WTC11 (cell line): ENCODE measurements around the gene TKT. TPM values are rescaled to one million over a fixed set of nuclear protein-coding genes. Genes with fewer than 3 reads are reported as not detected.
A peak's percentile ranks its signal among the peaks of the same experiment; 100 is the strongest.

Source experiments
- ATAC-seq: fragments of 200-7000 bp; cut with Tn5 transposase; 2 replicates; pipeline ENCODE4 v1.10.0; 2021; ENCODE audit warnings: mild to moderate bottlenecking, moderate library complexity
- CTCF ChIA-PET: fragments of 300-600 bp; sonication (Branson Sonifier 250); formaldehyde crosslinking; loops from one replicate; lab custom pipeline; 2021; ENCODE audit warnings: antibody characterized with exemption; lab: Charles Lee
- POLR2A ChIA-PET: fragments of 350-600 bp; sonication (Branson Sonifier 250); formaldehyde crosslinking; loops from one replicate; lab custom pipeline; 2021; ENCODE audit warnings: antibody characterized with exemption; lab: Charles Lee
- DNase-seq: peaks from one replicate; pipeline ENCODE4 v3.0.0; 2021; ENCODE audit warnings: low spot score
- H3K27ac Mint-ChIP-seq: 2 replicates; pipeline ENCODE4 v1.8.0; 2021; ENCODE audit warnings: mixed read lengths
- H3K27me3 Mint-ChIP-seq: 2 replicates; pipeline ENCODE4 v1.8.0; 2021; ENCODE audit warnings: low read depth, mild to moderate bottlenecking, moderate library complexity, mixed read lengths
- H3K36me3 Mint-ChIP-seq: 2 replicates; pipeline ENCODE4 v1.8.0; 2021; ENCODE audit warnings: mixed read lengths
- H3K4me1 Mint-ChIP-seq: 2 replicates; pipeline ENCODE4 v1.8.0; 2022; ENCODE audit warnings: mixed read lengths
- H3K4me3 Mint-ChIP-seq: 2 replicates; pipeline ENCODE4 v1.8.0; 2021; ENCODE audit warnings: mild to moderate bottlenecking, moderate library complexity, mixed read lengths
- H3K9me3 Mint-ChIP-seq: 2 replicates; pipeline ENCODE4 v1.8.0; 2021; ENCODE audit warnings: mixed read lengths
- AFF4 ChIP-seq: sonication (generic); formaldehyde crosslinking; IDR thresholded peaks from 2 replicates; pipeline ENCODE4 v1.8.1; 2023; ENCODE audit warnings: mild to moderate bottlenecking, missing genetic modification reagents, borderline replicate concordance
- ARID4B ChIP-seq: sonication (generic); formaldehyde crosslinking; IDR thresholded peaks from 2 replicates; pipeline ENCODE4 v1.8.0; 2023; ENCODE audit warnings: missing genetic modification reagents, mild to moderate bottlenecking, borderline replicate concordance
- ATF2 ChIP-seq: sonication (generic); formaldehyde crosslinking; IDR thresholded peaks from 2 replicates; pipeline ENCODE4 v1.8.1; 2022; ENCODE audit warnings: low read depth, missing genetic modification reagents, borderline replicate concordance
- ATF6 ChIP-seq: sonication (generic); formaldehyde crosslinking; IDR thresholded peaks from 2 replicates; pipeline ENCODE4 v1.8.1; 2023; ENCODE audit warnings: mild to moderate bottlenecking, missing genetic modification reagents
- FOXJ3 ChIP-seq: sonication (generic); formaldehyde crosslinking; IDR thresholded peaks from 2 replicates; pipeline ENCODE4 v1.9.0; 2021; ENCODE audit warnings: missing genetic modification reagents, mild to moderate bottlenecking, borderline replicate concordance
- JAZF1 ChIP-seq: fragments of 250-450 bp; sonication (Bioruptor Pico); IDR thresholded peaks from 2 replicates; pipeline ENCODE4 v1.9.0; 2021; ENCODE audit warnings: moderate library complexity, mild to moderate bottlenecking, inconsistent platforms
- JUN ChIP-seq: sonication (generic); formaldehyde crosslinking; IDR thresholded peaks from 2 replicates; pipeline ENCODE4 v1.8.0; 2023; ENCODE audit warnings: mild to moderate bottlenecking, missing genetic modification reagents
- MXD4 ChIP-seq: fragments of 250-450 bp; sonication (Bioruptor Pico); IDR thresholded peaks from 2 replicates; pipeline ENCODE4 v1.8.0; 2021; ENCODE audit warnings: mild to moderate bottlenecking, moderate library complexity, borderline replicate concordance
- MYBL2 ChIP-seq: sonication (generic); formaldehyde crosslinking; IDR thresholded peaks from 2 replicates; pipeline ENCODE4 v1.8.1; 2023; ENCODE audit warnings: mild to moderate bottlenecking, moderate library complexity, missing genetic modification reagents
- NFE2L1 ChIP-seq: sonication (generic); formaldehyde crosslinking; IDR thresholded peaks from 2 replicates; pipeline ENCODE4 v1.8.1; 2023; ENCODE audit warnings: missing genetic modification reagents
- PRDM15 ChIP-seq: sonication (generic); formaldehyde crosslinking; IDR thresholded peaks from 2 replicates; pipeline ENCODE4 v1.8.0; 2022; ENCODE audit warnings: missing genetic modification reagents
- RORB ChIP-seq: fragments of 250-450 bp; sonication (Bioruptor Pico); IDR thresholded peaks from 2 replicates; pipeline ENCODE4 v1.9.0; 2021; ENCODE audit warnings: mild to moderate bottlenecking
- TEAD4 ChIP-seq: sonication (generic); formaldehyde crosslinking; IDR thresholded peaks from 2 replicates; pipeline ENCODE4 v1.8.0; 2022; ENCODE audit warnings: mild to moderate bottlenecking, missing genetic modification reagents
- USF1 ChIP-seq: sonication (generic); formaldehyde crosslinking; IDR thresholded peaks from 2 replicates; pipeline ENCODE4 v1.8.0; 2022; ENCODE audit warnings: mild to moderate bottlenecking, missing genetic modification reagents
- ZNF263 ChIP-seq: sonication (generic); formaldehyde crosslinking; IDR thresholded peaks from 2 replicates; pipeline ENCODE4 v1.8.1; 2022; ENCODE audit warnings: low read depth, mild to moderate bottlenecking, moderate library complexity, missing genetic modification reagents
- total RNA-seq: library from RNA; stranded (reverse); gene quantifications from 3 replicates; pipeline ENCODE4 v1.2.3, GENCODE V29; 2021
- TF ChIP-seq, protein P1 (sequence below): sonication (generic); formaldehyde crosslinking; conservative IDR thresholded peaks from 2 replicates; pipeline ENCODE4 v1.8.1; 2023; ENCODE audit warnings: mild to moderate bottlenecking, low read depth, missing genetic modification reagents, moderate library complexity

Gene TKT
- total RNA-seq, 1 experiment from 2014 or later: 1,040 TPM

- no peak for TF ChIP-seq RORB (CRISPR knock-in tag)
- no peak for TF ChIP-seq TEAD4 (CRISPR knock-in tag)
- TF ChIP-seq ATF2 (CRISPR knock-in tag): no peak
- no peak for TF ChIP-seq ZNF263
- TF ChIP-seq ARID4B: no peak
- TF ChIP-seq MYBL2: no peak
- TF ChIP-seq, all 79 proteins: peak for 0
- CTCF ChIA-PET: interaction anchor here (0.6 kb wide), 1 partner anchor 19 kb away, joined by 3 read pairs; the partner anchor contains the start of gene PRKCD
- Mint-ChIP-seq H3K27me3 (no peaks in the 10 kb centered on the region), H3K4me1 (no peaks in the 10 kb centered on the region), H3K9me3 (no peaks in the 10 kb centered on the region), H3K36me3 (no peaks in the 10 kb centered on the region; the same call in 1 of the 2 replicates), H3K27ac (peak overlapping the region; percentile 8; the same call in 1 of the 2 replicates), H3K4me3 (no peak overlapping the region)
- DNase-seq (no peak), ATAC-seq (no peak)
- POLR2A ChIA-PET: no interaction called here
These were observed 76.2 kb downstream of the TKT start for GRCh38 chr3:53179580-53179979.

GRCh38 chr3:53178246-53178645, 77.6 kb downstream of the TKT start:
- no peak overlapping the region for H3K4me3 Mint-ChIP-seq
- H3K27ac Mint-ChIP-seq: no peak overlapping the region; the same call in 1 of the 2 replicates
- DNase-seq (no peak), ATAC-seq (no peak)
- no peaks in the 10 kb centered on the region for H3K36me3 Mint-ChIP-seq
- H3K9me3 Mint-ChIP-seq: no peaks in the 10 kb centered on the region
- ChIA-PET POLR2A (no interaction called here), CTCF (interaction anchor here (0.6 kb wide), 1 partner anchor 31 kb away, joined by 3 read pairs; no protein-coding TSS in a partner anchor)
- peaks cover 6% of the 10 kb centered on the region for H3K4me1 Mint-ChIP-seq
- H3K27me3 Mint-ChIP-seq: no peaks in the 10 kb centered on the region
- TF ChIP-seq AFF4 (CRISPR knock-in tag): no peak
- TF ChIP-seq JUN (CRISPR knock-in tag): no peak
- no peak for TF ChIP-seq USF1 (CRISPR knock-in tag)
- no peak for TF ChIP-seq MXD4 (CRISPR knock-in tag)
- no peak for TF ChIP-seq JAZF1 (CRISPR knock-in tag)
- no peak for TF ChIP-seq ATF6 (CRISPR knock-in tag)
- no peak for TF ChIP-seq PRDM15
- TF ChIP-seq, protein P1, sequence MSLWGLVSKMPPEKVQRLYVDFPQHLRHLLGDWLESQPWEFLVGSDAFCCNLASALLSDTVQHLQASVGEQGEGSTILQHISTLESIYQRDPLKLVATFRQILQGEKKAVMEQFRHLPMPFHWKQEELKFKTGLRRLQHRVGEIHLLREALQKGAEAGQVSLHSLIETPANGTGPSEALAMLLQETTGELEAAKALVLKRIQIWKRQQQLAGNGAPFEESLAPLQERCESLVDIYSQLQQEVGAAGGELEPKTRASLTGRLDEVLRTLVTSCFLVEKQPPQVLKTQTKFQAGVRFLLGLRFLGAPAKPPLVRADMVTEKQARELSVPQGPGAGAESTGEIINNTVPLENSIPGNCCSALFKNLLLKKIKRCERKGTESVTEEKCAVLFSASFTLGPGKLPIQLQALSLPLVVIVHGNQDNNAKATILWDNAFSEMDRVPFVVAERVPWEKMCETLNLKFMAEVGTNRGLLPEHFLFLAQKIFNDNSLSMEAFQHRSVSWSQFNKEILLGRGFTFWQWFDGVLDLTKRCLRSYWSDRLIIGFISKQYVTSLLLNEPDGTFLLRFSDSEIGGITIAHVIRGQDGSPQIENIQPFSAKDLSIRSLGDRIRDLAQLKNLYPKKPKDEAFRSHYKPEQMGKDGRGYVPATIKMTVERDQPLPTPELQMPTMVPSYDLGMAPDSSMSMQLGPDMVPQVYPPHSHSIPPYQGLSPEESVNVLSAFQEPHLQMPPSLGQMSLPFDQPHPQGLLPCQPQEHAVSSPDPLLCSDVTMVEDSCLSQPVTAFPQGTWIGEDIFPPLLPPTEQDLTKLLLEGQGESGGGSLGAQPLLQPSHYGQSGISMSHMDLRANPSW (CRISPR knock-in tag): no peak
- no peak for TF ChIP-seq FOXJ3 (CRISPR knock-in tag)
- TF ChIP-seq NFE2L1 (CRISPR knock-in tag): no peak
